Subcutaneous abdominal adipose tissue (tissue), 5 donors: ENCODE data around the gene TMEM212.

Experiments used
- H3K27ac ChIP-seq: one replicate; pipeline ENCODE4 v1.7.0; 2013; ENCODE audit warnings: low read depth, mild to moderate bottlenecking, inconsistent platforms, low read length, moderate library complexity
- H3K27me3 ChIP-seq, 5 donors: one replicate each; pipeline ENCODE4 v1.7.0; 2013; ENCODE audit warnings: low read length in 5 of 5, inconsistent platforms in 1 of 5; ENCODE audit not compliant: control insufficient read depth in 5 of 5, insufficient read depth in 4 of 5
- H3K36me3 ChIP-seq, 5 donors: one replicate each; pipeline ENCODE4 v1.7.0; 2013; ENCODE audit warnings: low read length in 5 of 5; ENCODE audit not compliant: control insufficient read depth in 5 of 5, insufficient read depth in 5 of 5
- H3K4me1 ChIP-seq, 5 donors: one replicate each; pipeline ENCODE4 v1.7.0; 2013; ENCODE audit warnings: low read length in 5 of 5, mild to moderate bottlenecking in 3 of 5, moderate library complexity in 1 of 5; ENCODE audit not compliant: control insufficient read depth in 5 of 5, insufficient read depth in 5 of 5
- H3K4me3 ChIP-seq, 5 donors: one replicate each; pipeline ENCODE4 v1.7.0; 2013; ENCODE audit warnings: low read length in 5 of 5, low read depth in 1 of 5
- H3K9ac ChIP-seq, 5 donors: one replicate each; pipeline ENCODE4 v1.7.0; 2013; ENCODE audit warnings: low read length in 5 of 5, mild to moderate bottlenecking in 4 of 5, moderate library complexity in 3 of 5
- H3K9me3 ChIP-seq, 5 donors: one replicate each; pipeline ENCODE4 v1.7.0; 2013; ENCODE audit warnings: low read length in 5 of 5; ENCODE audit not compliant: control insufficient read depth in 5 of 5
- donor health status: healthy.
- donor health status: healthy.
- donor health status: healthy.
- donor health status: healthy.
- donor health status: healthy.

Gene TMEM212

DNA sequence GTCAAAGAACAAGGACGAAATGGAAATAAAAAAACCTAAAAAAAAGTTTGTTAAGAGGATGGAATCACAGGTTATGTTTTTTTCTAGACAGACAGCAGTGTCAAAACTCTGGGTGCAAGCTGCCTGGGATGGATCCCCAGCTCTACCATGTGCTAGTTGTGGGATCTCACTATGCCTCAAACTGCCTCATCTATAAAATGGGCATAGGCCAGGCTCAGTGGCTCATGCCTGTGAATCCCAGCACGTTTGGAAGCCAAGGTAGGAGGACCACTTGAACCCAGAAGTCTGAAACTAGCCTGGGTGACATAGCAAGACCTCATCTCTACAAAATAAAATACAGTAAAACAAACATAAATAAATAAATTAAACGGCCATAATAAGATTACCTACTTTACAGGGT, 37.5 kb upstream of the TMEM212 start:
- no peak overlapping the region for H3K4me3 ChIP-seq
- no peaks in the 10 kb centered on the region for H3K36me3 ChIP-seq
- peak overlapping the region; percentile 69 for H3K27ac ChIP-seq
- H3K9me3 ChIP-seq = no peaks in the 10 kb centered on the region
- no peaks in the 10 kb centered on the region for H3K27me3 ChIP-seq
- no peak overlapping the region for H3K9ac ChIP-seq
- H3K4me1 ChIP-seq = peaks cover 0 to 65% (median 52%) of the 10 kb centered on the region in 5 donors

DNA sequence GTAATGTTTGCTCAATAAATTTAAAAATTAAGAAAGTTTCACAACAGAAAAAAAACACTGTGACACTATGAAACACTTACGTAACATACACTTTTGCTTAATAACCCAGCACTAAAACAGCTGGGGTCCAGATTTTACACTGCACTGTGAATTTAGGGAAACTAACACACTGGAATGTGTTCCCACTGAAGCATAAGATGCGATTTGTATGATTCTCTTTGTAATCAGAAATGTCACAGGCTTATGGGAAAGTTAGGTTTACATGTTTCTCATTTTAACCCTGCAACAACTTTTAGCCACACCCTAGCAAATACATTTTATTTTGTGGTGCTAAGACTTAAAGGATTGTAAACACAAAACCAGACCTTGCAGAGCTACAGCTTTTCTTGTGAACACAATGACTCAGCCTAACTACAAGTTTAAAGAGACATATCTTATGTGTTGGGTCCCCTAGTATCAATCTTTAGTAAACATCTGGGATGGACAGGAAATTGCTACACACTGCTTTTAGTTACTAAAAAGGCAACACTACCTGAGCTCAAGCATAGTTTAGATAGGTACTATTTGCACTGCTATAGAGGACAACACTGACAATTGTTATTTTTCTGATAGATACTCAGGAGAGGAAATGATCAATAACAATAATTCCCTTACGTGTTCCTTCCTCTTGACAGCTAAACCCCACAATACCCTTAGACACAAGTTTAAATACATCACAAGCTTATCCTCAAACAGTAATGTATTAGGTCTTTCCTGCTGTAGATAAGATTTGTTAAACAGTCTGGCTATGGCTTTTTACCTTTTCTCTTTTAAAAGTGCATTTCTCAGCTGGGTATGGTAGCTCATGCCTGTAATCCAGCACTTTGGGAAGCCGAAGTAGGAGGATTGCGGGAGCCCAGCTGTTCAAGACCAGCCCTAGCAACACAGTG, 36.7 kb upstream of the TMEM212 start:
- Histone ChIP-seq H3K4me3 (no peak overlapping the region), H3K27me3 (no peaks in the 10 kb centered on the region), H3K27ac (peak overlapping the region; percentile 69), H3K4me1 (peaks cover 5 to 65% (median 60%) of the 10 kb centered on the region in 5 donors), H3K36me3 (no peaks in the 10 kb centered on the region), H3K9me3 (no peaks in the 10 kb centered on the region), H3K9ac (peak overlapping the region in 3 of 5 donors; percentile 5 to 16 (median 6))

DNA sequence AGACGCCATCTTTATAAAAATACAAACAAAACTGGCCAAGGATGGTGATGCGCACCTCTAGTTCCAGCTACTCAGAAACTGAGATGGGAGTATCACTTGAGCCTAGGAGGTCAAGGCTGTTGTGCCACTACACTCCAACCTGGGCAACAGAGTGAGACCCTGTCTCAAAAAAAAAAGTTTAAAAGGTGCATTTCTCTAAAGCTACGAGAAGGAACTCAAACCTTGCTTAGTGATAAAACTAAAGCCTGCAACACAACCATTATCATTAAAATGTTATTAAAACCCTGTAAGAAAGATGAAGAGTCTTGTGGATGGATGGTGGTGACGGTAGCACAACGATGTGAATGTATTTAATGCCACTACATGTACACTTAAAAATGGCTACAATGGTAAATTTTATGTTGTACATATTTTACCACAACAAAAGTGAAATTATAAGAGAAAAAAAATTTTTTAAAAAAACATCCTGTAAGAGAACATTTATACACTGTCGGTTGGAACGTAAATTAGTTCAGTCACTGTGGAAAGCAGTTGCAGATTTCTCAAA, 35.9 kb upstream of the TMEM212 start:
- Histone ChIP-seq H3K27me3 (no peaks in the 10 kb centered on the region), H3K36me3 (no peaks in the 10 kb centered on the region), H3K4me1 (peaks cover 7 to 60% (median 53%) of the 10 kb centered on the region in 5 donors), H3K4me3 (no peak overlapping the region), H3K9me3 (no peaks in the 10 kb centered on the region), H3K9ac (peak overlapping the region in 1 of 5 donors; percentile 5), H3K27ac (peak overlapping the region; percentile 69)

DNA sequence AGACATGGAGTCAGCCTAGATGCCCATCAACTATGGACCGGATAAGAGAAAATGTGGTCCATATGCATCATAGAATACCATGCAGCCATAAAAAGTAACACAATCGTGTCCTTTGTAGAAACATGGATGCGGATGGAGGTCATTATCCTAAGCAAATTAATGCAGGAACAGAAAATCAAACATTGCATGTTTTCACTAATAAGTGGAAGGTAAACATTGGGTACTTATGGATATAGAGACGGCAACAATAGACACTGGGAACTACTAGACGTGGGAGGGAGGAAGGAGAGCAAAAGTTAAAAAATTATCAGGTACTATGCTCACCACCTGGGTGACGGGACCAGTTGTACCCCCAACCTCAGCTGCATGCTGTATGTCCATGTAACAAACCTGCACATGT, 35.3 kb upstream of the TMEM212 start:
- no peaks in the 10 kb centered on the region for H3K36me3 ChIP-seq
- no peak overlapping the region for H3K27ac ChIP-seq
- H3K9me3 ChIP-seq = no peaks in the 10 kb centered on the region
- H3K9ac ChIP-seq = no peak overlapping the region
- no peaks in the 10 kb centered on the region for H3K27me3 ChIP-seq
- no peak overlapping the region for H3K4me3 ChIP-seq
- H3K4me1 ChIP-seq = peaks cover 7 to 54% (median 47%) of the 10 kb centered on the region in 5 donors

DNA sequence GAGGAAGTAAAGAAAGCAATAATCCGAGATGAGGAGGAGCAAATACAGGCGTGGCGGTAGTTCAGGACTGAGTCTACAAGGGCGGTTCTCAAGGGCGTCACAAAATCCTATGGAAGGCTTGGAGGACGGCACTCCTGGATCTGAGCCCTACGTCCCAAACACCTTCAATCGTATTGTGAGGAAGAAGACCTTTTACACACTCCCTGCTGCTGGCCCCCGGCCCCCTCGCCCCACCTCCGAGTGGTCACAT, 33.6 kb upstream of the TMEM212 start:
- peak overlapping the region; percentile 88 for H3K27ac ChIP-seq
- H3K9ac ChIP-seq = peak overlapping the region; percentile 63 to 98 (median 76)
- H3K27me3 ChIP-seq = no peaks in the 10 kb centered on the region
- peaks cover 7 to 54% (median 50%) of the 10 kb centered on the region in 5 donors for H3K4me1 ChIP-seq
- H3K9me3 ChIP-seq = no peaks in the 10 kb centered on the region
- no peaks in the 10 kb centered on the region for H3K36me3 ChIP-seq
- H3K4me3 ChIP-seq = peak overlapping the region; percentile 69 to 85 (median 75)

DNA sequence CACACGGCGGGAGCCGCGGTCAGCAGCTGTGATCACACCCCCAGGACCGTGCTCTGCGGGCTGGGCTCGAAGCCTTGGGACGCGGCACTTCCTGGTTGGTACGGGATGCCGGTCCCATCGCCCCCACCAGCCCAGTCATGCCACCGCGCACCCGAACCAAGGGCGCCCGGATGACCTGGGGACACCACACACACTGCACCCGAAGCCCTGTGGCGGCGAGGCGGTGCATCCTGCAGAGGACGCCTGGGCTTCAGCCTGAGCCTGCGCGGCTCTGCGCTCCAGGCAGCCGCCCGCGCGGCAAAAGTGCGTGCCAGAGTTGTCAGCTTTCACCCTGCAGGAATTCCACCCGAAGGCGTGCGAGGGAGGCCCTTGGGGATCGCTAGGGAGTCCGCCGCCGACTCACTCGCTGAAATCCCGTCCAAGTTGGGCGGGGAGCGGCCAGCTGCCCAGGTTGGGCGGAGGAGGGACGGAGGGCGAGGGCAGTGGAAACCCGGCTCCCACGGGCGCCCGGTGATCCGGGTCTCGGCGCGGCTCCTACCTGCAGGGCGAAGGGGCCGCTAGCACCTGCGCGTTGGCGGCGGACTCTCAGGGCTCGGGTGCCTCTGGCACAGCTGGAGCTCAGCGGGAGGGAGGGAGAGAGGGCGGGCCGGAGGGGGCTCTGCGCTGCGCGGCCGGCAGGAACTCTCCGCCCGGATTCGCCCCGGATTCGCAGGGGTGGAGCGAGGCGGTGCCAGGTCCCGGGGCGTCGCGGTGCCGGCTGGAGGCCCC, 33.1 kb upstream of the TMEM212 start, which contains the start of gene PLD1:
PLD1 (minus strand) TSS at position 623 of the 768 bp plus-strand sequence. CDS start 72,432 bp downstream, outside the sequence.
- Histone ChIP-seq H3K36me3 (no peaks in the 10 kb centered on the region), H3K9me3 (no peaks in the 10 kb centered on the region), H3K4me1 (peaks cover 7 to 49% (median 45%) of the 10 kb centered on the region in 5 donors), H3K9ac (peak within 1 kb of the TSS; percentile 63 to 98 (median 76)), H3K27me3 (no peaks in the 10 kb centered on the region), H3K4me3 (peak within 1 kb of the TSS; percentile 69 to 85 (median 75)), H3K27ac (peak within 1 kb of the TSS; percentile 88)

DNA sequence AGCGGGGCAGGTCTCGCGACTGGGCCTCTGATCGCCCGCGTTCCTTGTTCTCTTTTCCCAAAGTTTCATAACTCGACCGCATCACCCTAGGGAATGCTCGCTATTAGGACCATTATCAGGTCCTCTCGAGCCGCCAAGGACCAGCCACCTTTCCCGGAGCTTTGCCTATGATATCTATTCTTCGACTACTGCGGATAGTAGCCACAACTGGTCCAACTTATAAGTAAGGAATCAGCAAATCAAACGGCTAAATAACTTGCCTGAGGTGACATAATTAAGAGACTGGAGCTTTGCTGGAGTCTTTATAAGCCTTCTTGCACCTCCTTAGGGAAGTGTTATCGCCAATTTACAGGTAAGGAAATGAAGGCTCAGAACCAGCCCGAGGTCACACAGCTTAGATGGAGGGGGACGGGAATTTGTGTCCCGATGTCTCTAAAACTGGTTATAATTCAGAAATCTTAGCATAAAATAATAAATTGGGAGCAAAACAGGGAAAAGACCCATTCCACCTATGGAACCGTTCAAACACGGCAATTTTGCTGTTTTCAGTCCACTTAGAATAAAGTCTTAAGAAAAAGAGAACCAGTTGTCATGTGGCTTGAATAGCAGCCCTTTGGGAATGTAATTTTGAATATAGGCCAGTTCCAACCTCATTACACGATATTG, 32.4 kb upstream of the TMEM212 start:
- peak overlapping the region; percentile 69 to 85 (median 73) for H3K4me3 ChIP-seq
- peak overlapping the region; percentile 20 to 98 (median 76) for H3K9ac ChIP-seq
- no peaks in the 10 kb centered on the region for H3K36me3 ChIP-seq
- peaks cover 7 to 47% (median 38%) of the 10 kb centered on the region in 5 donors for H3K4me1 ChIP-seq
- H3K9me3 ChIP-seq = no peaks in the 10 kb centered on the region
- no peaks in the 10 kb centered on the region for H3K27me3 ChIP-seq
- H3K27ac ChIP-seq = peak overlapping the region; percentile 88

DNA sequence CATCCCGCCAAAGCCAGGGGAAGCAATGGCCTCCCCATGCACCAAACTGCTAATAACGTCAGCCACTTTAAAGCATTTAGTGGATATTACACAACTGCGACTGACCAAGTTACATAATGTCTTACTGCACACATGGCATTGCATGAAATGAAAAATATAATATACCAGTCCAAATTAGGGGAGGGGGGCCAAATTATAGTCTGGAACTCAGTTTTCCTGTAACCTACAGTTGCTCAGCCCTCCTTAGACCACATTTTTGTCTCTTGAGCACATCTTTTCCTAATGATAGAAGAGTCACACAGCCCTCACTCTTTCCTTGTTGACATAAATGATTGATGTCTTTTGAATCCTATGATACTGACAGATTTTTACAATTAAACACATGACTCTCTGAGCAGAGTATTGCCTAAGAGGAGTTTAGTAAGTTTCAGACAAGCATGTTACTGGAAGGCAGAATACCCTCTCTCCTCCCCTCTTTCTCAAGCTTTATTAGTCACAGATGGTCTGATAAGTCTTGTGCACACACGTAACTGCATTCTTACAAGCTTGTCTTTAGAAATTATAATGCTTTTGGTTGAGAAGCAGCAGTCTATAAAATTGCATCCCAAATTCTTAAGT, 31.7 kb upstream of the TMEM212 start:
- H3K27ac ChIP-seq = peak overlapping the region; percentile 88

DNA sequence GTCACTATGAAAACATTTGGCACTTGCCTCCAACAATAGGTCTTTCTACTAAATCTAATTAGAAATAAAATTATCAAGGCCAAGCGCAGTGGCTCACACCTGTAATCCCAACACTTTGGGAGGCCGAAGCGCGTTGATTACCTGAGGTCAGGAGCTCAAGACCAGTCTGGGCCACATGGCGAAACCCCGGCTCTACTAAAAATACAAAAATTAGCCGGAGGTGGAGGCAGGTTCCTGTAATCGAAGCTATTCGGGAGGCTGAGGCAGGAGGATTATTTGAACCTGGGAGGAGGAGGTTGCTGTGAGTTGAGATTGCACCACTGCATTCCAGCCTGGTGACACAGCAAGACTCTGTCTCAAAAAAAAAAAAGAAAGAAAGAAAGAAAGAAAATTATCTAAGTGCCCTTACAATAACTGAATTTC, 31.2 kb upstream of the TMEM212 start:
- Histone ChIP-seq H3K27me3 (no peaks in the 10 kb centered on the region), H3K27ac (peak overlapping the region; percentile 88), H3K36me3 (no peaks in the 10 kb centered on the region), H3K4me1 (peaks cover 7 to 47% (median 34%) of the 10 kb centered on the region in 5 donors), H3K9me3 (no peaks in the 10 kb centered on the region), H3K4me3 (no peak overlapping the region), H3K9ac (peak overlapping the region in 1 of 5 donors; percentile 98)

More for the DNA sequence above, 31.7 kb upstream of the TMEM212 start:
- peak overlapping the region in 2 of 5 donors; percentile 73 to 78 for H3K4me3 ChIP-seq
- H3K4me1 ChIP-seq = peaks cover 7 to 47% (median 38%) of the 10 kb centered on the region in 5 donors
- no peaks in the 10 kb centered on the region for H3K27me3 ChIP-seq
- no peaks in the 10 kb centered on the region for H3K36me3 ChIP-seq
- H3K9me3 ChIP-seq = no peaks in the 10 kb centered on the region
- peak overlapping the region in 2 of 5 donors; percentile 20 to 98 for H3K9ac ChIP-seq
